ENCODE data around the gene NPLOC4.
A peak's percentile ranks its signal among the peaks of the same experiment; 100 is the strongest.
"Not testable (repeated sequence)": the region's sequence is repeated elsewhere in the genome, so short reads cannot be mapped to it uniquely, and the experiment has no call there.

Gene NPLOC4

DNA sequence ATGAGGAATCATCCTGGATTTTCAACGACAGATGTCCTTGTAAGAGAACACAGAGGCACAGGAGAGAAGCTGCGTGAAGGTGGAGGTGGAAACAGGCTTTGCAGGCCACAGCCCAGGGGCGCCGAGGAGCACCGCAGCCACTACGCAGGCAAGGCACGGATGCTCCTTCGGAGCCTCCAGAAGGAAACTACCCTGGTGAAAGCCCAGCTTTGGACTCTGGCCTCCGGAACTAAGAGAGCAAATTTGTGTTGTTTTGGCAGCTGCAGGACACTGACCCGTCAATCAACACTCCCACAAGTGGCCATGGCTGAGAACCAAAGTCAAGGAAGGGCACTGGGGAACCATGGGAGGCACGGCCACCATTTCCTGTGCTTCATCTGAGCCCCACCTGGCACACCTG is 43.2 kb upstream of the NPLOC4 start:
- TF ChIP-seq TAF1 (IDR thresholded peaks at IDR 0.05; ENCODE audit: low read depth, low read length), result no peak
- no peak for TF ChIP-seq POLR2A (IDR thresholded peaks at IDR 0.05; ENCODE audit: low read depth, low read length)
- TF ChIP-seq POLR2AphosphoS5 (IDR thresholded peaks at IDR 0.05; ENCODE audit: low read depth, low read length), result no peak
- no peak for TF ChIP-seq SPI1 (IDR thresholded peaks at IDR 0.05; ENCODE audit: low read depth, low read length)
- no peak for TF ChIP-seq POU2F2 (IDR thresholded peaks at IDR 0.05; ENCODE audit: low read depth, low read length)
- TF ChIP-seq PAX5 (IDR thresholded peaks at IDR 0.05; ENCODE audit: insufficient read depth, low read length, severe bottlenecking), result no peak
- DNase-seq (ENCODE audit: insufficient read length, low spot score) (no peak), FAIRE-seq (no peak)

DNA sequence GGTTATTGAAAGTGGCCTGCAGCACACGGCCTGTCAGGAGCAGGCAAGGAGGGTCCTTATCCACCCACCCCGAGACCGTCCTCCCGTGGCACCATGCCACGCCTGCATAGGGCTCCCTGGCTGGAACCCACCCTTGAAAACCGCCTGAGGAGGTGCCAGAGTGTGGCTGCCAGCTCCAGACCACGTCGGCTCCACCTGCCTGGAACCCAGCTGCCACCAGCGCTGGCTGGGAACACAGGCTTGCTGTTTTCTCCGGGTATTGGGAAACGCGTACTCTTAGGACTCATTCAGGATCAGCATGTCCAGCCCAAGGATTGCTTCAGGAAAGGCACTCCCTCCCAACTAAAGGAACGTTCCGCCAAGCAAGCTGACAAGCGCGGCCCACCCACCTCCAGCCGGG is 40.0 kb upstream of the NPLOC4 start:
- TF ChIP-seq TAF1 (IDR thresholded peaks at IDR 0.05; ENCODE audit: low read depth, low read length) (no peak), SPI1 (IDR thresholded peaks at IDR 0.05; ENCODE audit: low read depth, low read length) (no peak), PAX5 (IDR thresholded peaks at IDR 0.05; ENCODE audit: insufficient read depth, low read length, severe bottlenecking) (no peak), POLR2A (IDR thresholded peaks at IDR 0.05; ENCODE audit: low read depth, low read length) (no peak), POLR2AphosphoS5 (IDR thresholded peaks at IDR 0.05; ENCODE audit: low read depth, low read length) (no peak), POU2F2 (IDR thresholded peaks at IDR 0.05; ENCODE audit: low read depth, low read length) (no peak)
- DNase-seq (ENCODE audit: insufficient read length, low spot score) (no peak), FAIRE-seq (no peak)

DNA sequence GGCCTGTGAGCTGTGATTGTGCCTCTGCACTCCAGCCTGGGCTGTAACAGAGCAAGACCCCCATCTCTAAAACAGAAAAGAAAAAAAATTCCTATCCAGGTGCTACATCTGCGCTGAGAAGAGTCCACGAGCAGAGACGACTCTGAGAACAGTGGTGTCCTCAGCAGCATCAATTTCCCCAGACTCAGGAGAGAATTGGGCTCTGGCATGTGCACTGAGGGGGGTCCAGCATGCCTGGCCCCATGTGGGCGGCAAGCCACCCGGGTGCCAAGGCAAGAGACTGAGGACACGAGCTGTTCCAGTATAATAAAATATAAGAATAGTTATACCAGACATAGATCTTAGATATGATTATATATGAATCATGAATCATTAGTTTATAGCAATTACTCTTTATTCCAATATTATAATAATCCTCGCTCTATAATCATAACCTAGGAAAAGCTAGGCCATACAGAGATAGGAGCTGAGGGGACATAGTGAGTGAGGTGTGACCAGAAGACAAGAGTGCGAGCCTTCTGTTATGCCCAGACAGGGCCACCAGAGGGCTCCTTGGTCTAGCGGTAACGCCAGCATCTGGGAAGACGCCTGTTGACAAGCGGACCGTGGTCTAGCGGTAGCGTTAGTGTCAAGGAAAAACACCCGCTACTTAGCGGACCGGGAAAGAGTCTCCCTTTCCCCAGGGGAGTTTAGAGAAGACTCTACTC is 38.8 kb upstream of the NPLOC4 start:
- DNase-seq (ENCODE audit: insufficient read length, low spot score), result not testable (repeated sequence)
- peak; percentile 80 for FAIRE-seq

DNA sequence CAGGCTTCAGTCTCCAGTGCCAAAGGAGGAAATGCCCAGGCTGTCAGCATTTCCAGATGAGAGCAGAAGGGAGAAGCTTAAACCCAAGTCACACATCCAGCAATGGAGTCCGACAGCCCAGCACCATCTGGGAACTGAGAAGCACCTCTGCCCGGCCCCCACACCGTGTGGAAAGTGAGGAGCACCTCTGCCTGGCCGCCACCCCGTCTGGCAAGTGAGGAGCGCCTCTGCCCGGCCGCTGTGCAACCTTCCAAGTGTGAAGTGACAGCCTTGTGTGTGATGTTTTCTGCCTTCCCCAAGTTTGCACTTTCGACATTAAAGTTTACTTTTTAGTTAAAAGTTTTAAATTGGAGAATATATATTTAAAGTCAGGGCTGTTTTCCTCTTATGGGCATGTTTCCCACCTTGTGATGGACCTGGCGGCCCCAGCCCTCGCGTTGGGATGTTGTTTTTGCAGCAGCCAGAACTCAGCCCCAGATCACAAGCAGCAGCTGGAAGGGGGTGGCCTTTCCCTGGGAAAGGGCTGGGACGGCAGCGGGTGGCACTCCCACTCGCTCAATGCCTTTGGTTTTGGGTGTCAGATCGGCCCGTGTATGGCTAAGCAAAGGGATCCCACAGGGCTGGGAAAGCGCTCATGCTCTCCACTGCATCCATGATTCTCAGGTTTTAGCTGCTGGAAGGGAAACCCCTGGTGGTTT is 36.8 kb upstream of the NPLOC4 start:
- FAIRE-seq (no peak), DNase-seq (ENCODE audit: insufficient read length, low spot score) (no peak)
- no peak for TF ChIP-seq TAF1 (IDR thresholded peaks at IDR 0.05; ENCODE audit: low read depth, low read length)
- no peak for TF ChIP-seq POLR2A (IDR thresholded peaks at IDR 0.05; ENCODE audit: low read depth, low read length)
- TF ChIP-seq POLR2AphosphoS5 (IDR thresholded peaks at IDR 0.05; ENCODE audit: low read depth, low read length), result no peak
- TF ChIP-seq PAX5 (IDR thresholded peaks at IDR 0.05; ENCODE audit: insufficient read depth, low read length, severe bottlenecking), result no peak
- no peak for TF ChIP-seq POU2F2 (IDR thresholded peaks at IDR 0.05; ENCODE audit: low read depth, low read length)
- TF ChIP-seq SPI1 (IDR thresholded peaks at IDR 0.05; ENCODE audit: low read depth, low read length), result no peak

DNA sequence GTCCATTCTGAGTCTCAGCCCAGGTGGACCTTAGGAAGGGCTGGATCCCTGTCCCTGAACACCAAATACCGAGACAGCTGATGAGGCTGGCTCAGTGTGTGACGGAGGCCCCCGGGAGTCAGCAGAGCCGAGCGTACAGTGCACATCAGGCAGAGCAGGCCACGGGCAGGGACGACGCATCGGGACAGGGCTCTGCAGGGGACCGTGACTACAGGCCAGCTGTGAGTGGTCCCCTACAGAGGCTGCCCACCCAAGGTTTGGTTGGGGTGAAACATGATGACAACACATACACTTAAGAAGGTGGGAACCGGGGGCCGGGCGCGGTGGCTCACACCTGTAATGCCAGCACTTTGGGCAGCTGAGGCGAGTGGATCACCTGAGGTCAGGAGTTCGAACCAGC is 36.0 kb upstream of the NPLOC4 start:
- no peak for TF ChIP-seq TAF1 (IDR thresholded peaks at IDR 0.05; ENCODE audit: low read depth, low read length)
- no peak for TF ChIP-seq POLR2A (IDR thresholded peaks at IDR 0.05; ENCODE audit: low read depth, low read length)
- TF ChIP-seq SPI1 (IDR thresholded peaks at IDR 0.05; ENCODE audit: low read depth, low read length), result no peak
- no peak for TF ChIP-seq POLR2AphosphoS5 (IDR thresholded peaks at IDR 0.05; ENCODE audit: low read depth, low read length)
- TF ChIP-seq PAX5 (IDR thresholded peaks at IDR 0.05; ENCODE audit: insufficient read depth, low read length, severe bottlenecking), result no peak
- no peak for TF ChIP-seq POU2F2 (IDR thresholded peaks at IDR 0.05; ENCODE audit: low read depth, low read length)
- DNase-seq (ENCODE audit: insufficient read length, low spot score) (no peak), FAIRE-seq (no peak)

DNA sequence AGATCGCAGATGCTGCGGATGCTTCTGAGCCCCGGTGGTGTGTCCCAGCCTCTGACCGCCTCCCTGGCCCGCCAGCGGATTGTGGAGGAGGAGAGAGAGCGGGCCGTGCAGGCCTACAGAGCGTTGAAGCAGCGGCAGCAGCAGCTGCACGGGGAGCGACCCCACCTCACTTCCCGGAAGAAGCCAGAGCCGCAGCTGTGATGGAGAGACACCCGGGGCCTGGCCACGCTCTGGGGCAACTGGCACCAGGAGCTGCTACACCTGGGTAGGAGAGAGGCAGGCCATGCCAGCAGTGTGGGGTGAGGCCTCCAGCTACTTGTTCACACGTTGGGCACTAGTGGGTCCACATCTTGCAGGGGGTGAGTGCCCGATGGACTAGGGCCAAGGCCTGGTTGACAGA is 35.6 kb upstream of the NPLOC4 start:
- DNase-seq (ENCODE audit: insufficient read length, low spot score) (no peak), FAIRE-seq (no peak)
- no peak for TF ChIP-seq SPI1 (IDR thresholded peaks at IDR 0.05; ENCODE audit: low read depth, low read length)
- no peak for TF ChIP-seq POLR2A (IDR thresholded peaks at IDR 0.05; ENCODE audit: low read depth, low read length)
- no peak for TF ChIP-seq POLR2AphosphoS5 (IDR thresholded peaks at IDR 0.05; ENCODE audit: low read depth, low read length)
- no peak for TF ChIP-seq PAX5 (IDR thresholded peaks at IDR 0.05; ENCODE audit: insufficient read depth, low read length, severe bottlenecking)
- no peak for TF ChIP-seq POU2F2 (IDR thresholded peaks at IDR 0.05; ENCODE audit: low read depth, low read length)
- no peak for TF ChIP-seq TAF1 (IDR thresholded peaks at IDR 0.05; ENCODE audit: low read depth, low read length)

DNA sequence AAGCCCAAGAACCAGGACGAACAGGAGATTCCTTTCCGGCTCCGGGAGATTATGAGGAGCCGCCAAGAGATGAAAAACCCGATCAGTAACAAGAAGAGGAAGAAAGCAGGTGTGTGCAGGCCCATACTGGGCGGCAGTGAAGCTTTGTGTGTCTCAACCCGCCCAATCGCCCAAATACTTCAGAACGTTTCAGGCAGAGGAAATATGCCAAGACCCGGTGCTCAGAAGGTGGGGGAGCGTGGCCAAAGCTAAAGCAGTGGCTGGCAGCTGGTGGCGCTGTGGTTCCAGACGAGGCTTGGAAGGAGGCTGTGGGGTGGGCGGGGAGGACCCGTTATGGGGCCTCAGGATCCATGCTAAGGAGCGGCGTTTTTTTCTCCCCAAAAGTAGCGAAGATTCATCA is 30.8 kb upstream of the NPLOC4 start:
- FAIRE-seq (no peak), DNase-seq (ENCODE audit: insufficient read length, low spot score) (no peak)

DNA sequence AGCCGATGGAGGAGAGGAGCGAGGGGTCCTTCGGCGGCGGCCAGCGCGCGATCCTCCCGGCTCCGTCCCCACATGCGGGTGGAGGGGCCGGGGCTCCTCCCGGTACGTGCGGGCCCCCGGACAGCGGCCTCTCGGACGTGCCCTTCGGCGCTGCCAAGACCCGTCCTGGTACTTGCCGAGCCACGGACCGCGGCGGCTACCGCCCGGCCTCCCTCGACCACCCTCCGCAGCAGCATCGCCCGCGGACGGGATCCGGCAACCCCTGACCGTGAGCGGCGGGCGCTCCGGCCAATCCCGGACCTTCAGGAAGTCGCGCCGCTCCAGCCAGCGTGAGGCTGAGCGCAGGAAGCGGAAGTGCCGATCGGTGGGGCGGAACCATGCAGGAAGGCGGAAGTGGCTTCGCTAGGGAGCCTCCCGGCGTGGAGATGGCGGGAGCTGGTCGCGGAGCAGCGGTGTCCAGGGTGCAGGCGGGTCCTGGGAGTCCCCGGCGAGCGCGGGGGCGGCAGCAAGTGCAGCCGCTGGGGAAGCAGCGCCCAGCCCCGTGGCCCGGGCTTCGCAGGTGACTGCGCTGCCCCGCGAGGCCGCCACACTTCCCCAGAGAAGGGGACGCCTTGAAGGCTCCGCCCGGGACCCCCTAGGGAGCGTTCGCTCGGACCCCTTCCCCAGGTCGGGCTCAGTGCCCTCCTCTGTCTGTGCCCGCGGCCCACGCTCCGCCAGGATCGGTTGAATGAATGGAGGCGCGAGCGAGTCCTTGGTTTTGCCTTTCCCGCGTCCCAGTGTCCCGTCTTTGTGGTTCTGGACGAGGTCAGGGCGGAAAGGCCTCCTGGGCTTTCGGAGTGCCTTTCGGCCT is 29.7 kb upstream of the NPLOC4 start, which contains the start of the genes CCDC137 and OXLD1:
CCDC137 (plus strand) TSS at position 396 of the 850 bp plus-strand sequence; CDS start at position 426, 30 bp downstream.
OXLD1 (minus strand) TSS at position 264 of the 850 bp plus-strand sequence; CDS start at position 236, 28 bp downstream.
- TF ChIP-seq SPI1 (IDR thresholded peaks at IDR 0.05; ENCODE audit: low read depth, low read length) (peak; percentile 90), POLR2AphosphoS5 (IDR thresholded peaks at IDR 0.05; ENCODE audit: low read depth, low read length) (peak; percentile 97), POU2F2 (IDR thresholded peaks at IDR 0.05; ENCODE audit: low read depth, low read length) (peak; percentile 67; the same call in 1 of the 2 replicates), POLR2A (IDR thresholded peaks at IDR 0.05; ENCODE audit: low read depth, low read length) (peak; percentile 97), PAX5 (IDR thresholded peaks at IDR 0.05; ENCODE audit: insufficient read depth, low read length, severe bottlenecking) (peak; percentile 39), TAF1 (IDR thresholded peaks at IDR 0.05; ENCODE audit: low read depth, low read length) (peak; percentile 94)
- FAIRE-seq (peak; percentile 98), DNase-seq (ENCODE audit: insufficient read length, low spot score) (peak; percentile 98)

More for the DNA sequence above, 30.8 kb upstream of the NPLOC4 start:
- no peak for TF ChIP-seq PAX5 (IDR thresholded peaks at IDR 0.05; ENCODE audit: insufficient read depth, low read length, severe bottlenecking)
- no peak for TF ChIP-seq POU2F2 (IDR thresholded peaks at IDR 0.05; ENCODE audit: low read depth, low read length)
- TF ChIP-seq SPI1 (IDR thresholded peaks at IDR 0.05; ENCODE audit: low read depth, low read length), result no peak
- no peak for TF ChIP-seq POLR2AphosphoS5 (IDR thresholded peaks at IDR 0.05; ENCODE audit: low read depth, low read length)
- TF ChIP-seq POLR2A (IDR thresholded peaks at IDR 0.05; ENCODE audit: low read depth, low read length), result no peak
- TF ChIP-seq TAF1 (IDR thresholded peaks at IDR 0.05; ENCODE audit: low read depth, low read length), result no peak

DNA sequence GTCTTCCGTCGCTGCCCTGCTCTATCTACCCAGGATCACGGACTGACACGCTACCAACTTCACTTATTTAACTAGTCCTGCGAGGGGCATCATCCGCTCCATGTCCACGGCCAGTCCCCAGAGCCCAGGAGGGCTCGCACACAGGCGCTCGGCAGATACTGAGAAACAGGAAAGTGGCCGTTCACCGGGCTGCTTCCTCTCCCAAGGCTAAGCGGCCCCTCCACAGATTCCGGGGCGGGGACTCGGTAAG is 29.1 kb upstream of the NPLOC4 start:
- FAIRE-seq, result no peak
- TF ChIP-seq POU2F2 (IDR thresholded peaks at IDR 0.05; ENCODE audit: low read depth, low read length) (no peak), TAF1 (IDR thresholded peaks at IDR 0.05; ENCODE audit: low read depth, low read length) (no peak), POLR2AphosphoS5 (IDR thresholded peaks at IDR 0.05; ENCODE audit: low read depth, low read length) (no peak), POLR2A (IDR thresholded peaks at IDR 0.05; ENCODE audit: low read depth, low read length) (no peak), SPI1 (IDR thresholded peaks at IDR 0.05; ENCODE audit: low read depth, low read length) (no peak), PAX5 (IDR thresholded peaks at IDR 0.05; ENCODE audit: insufficient read depth, low read length, severe bottlenecking) (no peak)
- DNase-seq (ENCODE audit: insufficient read length, low spot score), result no peak

All from GM12891 (cell line).